Measurements from ENCODE around the gene MYBPC2.

Gene MYBPC2

GRCh38 chr19:50490991-50491472, 58.3 kb downstream of the MYBPC2 start:
- H3K36me3 ChIP-seq (ENCODE audit: low read length): 0 out of 2 replicates have a peak, but pooled peaks cover 3% of the 10 kb centered on the region
- H3F3A ChIP-seq (ENCODE audit: insufficient read depth): no peaks in the 10 kb centered on the region
- no peaks in the 10 kb centered on the region for H4K20me1 ChIP-seq (ENCODE audit: low read depth, low read length)
- H3K4me3 ChIP-seq (ENCODE audit: insufficient read depth, low read length, poor library complexity, severe bottlenecking): no peak overlapping the region
- H2AFZ ChIP-seq (ENCODE audit: low read depth, low read length, severe bottlenecking): no peak overlapping the region
- no peak overlapping the region for H3K27ac ChIP-seq (ENCODE audit: low read depth, low read length)
- TF ChIP-seq CTCF (IDR thresholded peaks at IDR 0.05; ENCODE audit: insufficient read depth, low read length, poor library complexity, severe bottlenecking): no peak
- no peak for TF ChIP-seq EZH2phosphoT487 (conservative IDR thresholded peaks at IDR 0.05; ENCODE audit: low read length)
- H3K79me2 ChIP-seq (ENCODE audit: insufficient read depth, low read length): no peaks in the 10 kb centered on the region
- no peaks in the 10 kb centered on the region for H3K9me2 ChIP-seq (replicated peaks; ENCODE audit: insufficient read depth, low read length)
- no peak overlapping the region for H3K4me2 ChIP-seq (ENCODE audit: low read depth, low read length, poor library complexity, severe bottlenecking)
- H3K9ac ChIP-seq (ENCODE audit: low read length): no peak overlapping the region
- H3K9me3 ChIP-seq (ENCODE audit: insufficient read depth, low read length): peaks cover 6% of the 10 kb centered on the region; the same call in 1 of the 2 replicates
- no peaks in the 10 kb centered on the region for H3K27me3 ChIP-seq (ENCODE audit: low read length)

GRCh38 chr19:50492303-50493052, 59.8 kb downstream of the MYBPC2 start:
- no peaks in the 10 kb centered on the region for H3K36me3 ChIP-seq (ENCODE audit: low read length)
- H3K9me2 ChIP-seq (replicated peaks; ENCODE audit: insufficient read depth, low read length): no peaks in the 10 kb centered on the region
- no peak overlapping the region for H3K27ac ChIP-seq (ENCODE audit: low read depth, low read length)
- no peak for TF ChIP-seq EZH2phosphoT487 (conservative IDR thresholded peaks at IDR 0.05; ENCODE audit: low read length)
- no peak for TF ChIP-seq CTCF (IDR thresholded peaks at IDR 0.05; ENCODE audit: insufficient read depth, low read length, poor library complexity, severe bottlenecking)
- no peaks in the 10 kb centered on the region for H4K20me1 ChIP-seq (ENCODE audit: low read depth, low read length)
- no peak overlapping the region for H3K4me2 ChIP-seq (ENCODE audit: low read depth, low read length, poor library complexity, severe bottlenecking)
- no peaks in the 10 kb centered on the region for H3K27me3 ChIP-seq (ENCODE audit: low read length)
- no peaks in the 10 kb centered on the region for H3K9me3 ChIP-seq (ENCODE audit: insufficient read depth, low read length)
- no peak overlapping the region for H3K9ac ChIP-seq (ENCODE audit: low read length)
- no peaks in the 10 kb centered on the region for H3K79me2 ChIP-seq (ENCODE audit: insufficient read depth, low read length)
- no peaks in the 10 kb centered on the region for H3F3A ChIP-seq (ENCODE audit: insufficient read depth)
- H3K4me3 ChIP-seq (ENCODE audit: insufficient read depth, low read length, poor library complexity, severe bottlenecking): no peak overlapping the region
- H2AFZ ChIP-seq (ENCODE audit: low read depth, low read length, severe bottlenecking): no peak overlapping the region

GRCh38 chr19:50493171-50493570, 60.5 kb downstream of the MYBPC2 start:
- Histone ChIP-seq H3F3A (ENCODE audit: insufficient read depth) (no peaks in the 10 kb centered on the region), H3K79me2 (ENCODE audit: insufficient read depth, low read length) (no peaks in the 10 kb centered on the region), H3K36me3 (ENCODE audit: low read length) (no peaks in the 10 kb centered on the region), H3K9me2 (replicated peaks; ENCODE audit: insufficient read depth, low read length) (no peaks in the 10 kb centered on the region), H3K9me3 (ENCODE audit: insufficient read depth, low read length) (no peaks in the 10 kb centered on the region), H2AFZ (ENCODE audit: low read depth, low read length, severe bottlenecking) (no peak overlapping the region), H3K27ac (ENCODE audit: low read depth, low read length) (no peak overlapping the region), H3K27me3 (ENCODE audit: low read length) (no peaks in the 10 kb centered on the region), H3K4me3 (ENCODE audit: insufficient read depth, low read length, poor library complexity, severe bottlenecking) (no peak overlapping the region), H4K20me1 (ENCODE audit: low read depth, low read length) (no peaks in the 10 kb centered on the region), H3K4me2 (ENCODE audit: low read depth, low read length, poor library complexity, severe bottlenecking) (no peak overlapping the region), H3K9ac (ENCODE audit: low read length) (no peak overlapping the region)
- TF ChIP-seq EZH2phosphoT487 (conservative IDR thresholded peaks at IDR 0.05; ENCODE audit: low read length): no peak
- no peak for TF ChIP-seq CTCF (IDR thresholded peaks at IDR 0.05; ENCODE audit: insufficient read depth, low read length, poor library complexity, severe bottlenecking)
